HG03469 (cell line): ENCODE data around the gene TM4SF20.
"Not testable (repeated sequence)": the region's sequence is repeated elsewhere in the genome, so short reads cannot be mapped to it uniquely, and the experiment has no call there.

ENCODE experiments used
- ATAC-seq: cut with Tn5 transposase; IDR thresholded peaks from one replicate; pipeline ENCODE4 v1.9.1; 2021; ENCODE audit warnings: mild to moderate bottlenecking, moderate library complexity, moderate number of reproducible peaks; ENCODE audit not compliant: unreplicated experiment

Gene TM4SF20

DNA sequence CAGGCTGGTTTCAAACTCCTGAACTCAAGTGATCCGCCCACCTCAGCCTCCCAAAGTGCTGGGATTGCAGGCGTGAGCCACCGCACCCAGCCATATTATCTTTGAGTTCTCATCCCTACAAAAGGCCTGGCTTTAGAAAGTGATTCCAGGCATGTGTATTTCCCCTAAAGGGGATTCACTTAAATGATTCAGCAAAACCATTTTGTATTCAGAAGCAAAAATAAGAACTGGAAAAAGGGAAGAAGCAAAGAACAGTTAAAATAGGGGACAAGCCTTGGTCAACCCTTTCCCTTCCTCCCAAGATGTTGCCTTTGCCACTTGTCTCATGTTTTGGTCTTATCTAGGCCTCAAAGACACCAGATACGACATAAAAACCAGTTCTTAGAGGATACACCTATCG lies 10.5 kb downstream of the TM4SF20 start:
- no peak for ATAC-seq

GRCh38 chr2:227367427-227367795 lies 11.7 kb downstream of the TM4SF20 start:
- no peak for ATAC-seq

- ATAC-seq = no peak
Observed at GRCh38 chr2:227366769-227367426, 12.2 kb downstream of the TM4SF20 start.

DNA sequence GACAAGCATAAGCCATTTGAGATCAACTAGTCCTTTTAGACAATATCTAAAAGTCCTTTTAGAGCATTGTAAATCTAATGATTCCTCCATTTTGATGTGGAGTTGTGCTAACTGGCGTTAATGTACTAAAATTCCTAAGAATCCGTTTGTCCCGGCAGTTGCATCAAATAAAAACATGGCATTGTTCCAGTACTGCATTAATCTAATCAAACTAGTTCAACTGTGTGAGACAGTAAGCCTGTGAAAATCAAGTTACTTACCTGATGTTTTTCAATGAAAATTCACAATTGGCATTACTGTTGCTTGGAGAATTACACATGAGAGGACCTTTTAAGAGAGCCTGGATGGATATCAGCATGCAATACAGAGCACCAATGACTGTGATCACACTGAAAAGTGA lies 13.3 kb downstream of the TM4SF20 start:
- no peak for ATAC-seq

DNA sequence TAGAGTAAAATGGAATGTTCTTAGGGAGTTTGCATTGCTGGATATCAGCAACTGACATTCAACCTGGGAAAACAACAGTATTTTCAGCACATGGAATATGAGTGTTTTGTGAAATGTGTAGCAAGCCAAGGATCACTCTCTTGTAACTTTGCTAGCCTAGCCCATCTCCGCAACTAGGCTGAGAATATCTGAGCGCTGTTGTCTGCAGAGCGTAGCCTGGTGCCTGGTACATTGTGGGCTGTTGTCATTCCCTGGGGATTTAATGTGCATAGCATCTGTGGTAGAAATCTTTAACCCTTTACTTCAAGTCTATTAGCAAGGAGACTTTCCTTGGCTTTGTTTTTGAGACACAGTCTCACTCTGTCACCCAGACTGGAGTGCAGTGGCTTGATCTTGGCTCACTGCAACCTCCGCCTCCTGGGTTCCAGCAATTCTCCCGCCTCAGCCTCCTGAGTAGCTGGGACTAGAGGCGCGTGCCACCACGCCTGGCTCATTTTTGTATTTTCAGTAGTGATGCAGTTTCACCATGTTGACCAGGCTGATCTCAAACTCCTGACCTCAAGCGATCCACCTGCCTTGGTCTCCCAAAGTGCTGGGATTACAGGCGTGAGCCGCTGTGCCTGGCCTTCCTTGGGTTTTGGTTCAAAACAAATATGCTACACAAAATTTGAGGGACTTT lies 14.4 kb downstream of the TM4SF20 start:
- ATAC-seq = not testable (repeated sequence)

DNA sequence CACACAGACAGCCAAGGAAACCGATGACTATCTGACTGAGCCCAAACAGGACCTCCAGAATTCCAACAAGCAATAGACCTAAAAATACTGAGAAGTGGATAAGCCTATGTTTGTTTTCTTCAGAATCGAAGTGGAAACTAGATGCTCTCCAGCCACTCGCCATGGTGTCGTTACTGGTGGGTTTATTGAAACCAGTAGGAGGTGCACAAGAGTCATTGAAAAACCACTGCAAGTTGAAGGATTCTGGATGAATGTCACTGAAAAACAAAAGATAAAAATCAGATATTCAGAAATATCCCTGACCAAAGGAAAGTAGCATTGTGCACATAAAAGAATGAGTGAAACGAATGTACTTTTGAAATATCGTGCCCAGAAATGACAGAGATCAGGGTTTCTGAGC lies 15.3 kb downstream of the TM4SF20 start:
- no peak for ATAC-seq

DNA sequence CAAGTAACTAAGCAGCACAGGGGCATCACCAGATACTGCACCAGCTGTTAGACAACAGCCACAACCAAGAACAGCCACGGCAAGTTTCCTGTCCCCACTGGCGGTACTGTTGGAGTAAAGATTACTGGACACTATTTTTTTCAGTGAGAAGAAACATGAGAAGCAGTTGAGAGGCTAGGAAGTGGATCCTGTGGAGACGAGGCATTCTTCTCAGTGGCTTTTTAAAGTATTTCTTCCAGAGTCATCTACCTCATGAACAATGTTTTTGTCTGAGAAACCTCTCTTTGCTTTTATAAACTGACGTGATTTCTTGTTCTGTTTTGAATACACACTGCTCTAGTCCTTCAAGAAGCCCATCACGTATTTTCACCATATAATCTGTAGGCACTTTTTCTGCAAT lies 18.8 kb downstream of the TM4SF20 start:
- no peak for ATAC-seq

- ATAC-seq = peak; percentile 54
Observed at GRCh38 chr2:227351639-227352038, 27.5 kb downstream of the TM4SF20 start.

DNA sequence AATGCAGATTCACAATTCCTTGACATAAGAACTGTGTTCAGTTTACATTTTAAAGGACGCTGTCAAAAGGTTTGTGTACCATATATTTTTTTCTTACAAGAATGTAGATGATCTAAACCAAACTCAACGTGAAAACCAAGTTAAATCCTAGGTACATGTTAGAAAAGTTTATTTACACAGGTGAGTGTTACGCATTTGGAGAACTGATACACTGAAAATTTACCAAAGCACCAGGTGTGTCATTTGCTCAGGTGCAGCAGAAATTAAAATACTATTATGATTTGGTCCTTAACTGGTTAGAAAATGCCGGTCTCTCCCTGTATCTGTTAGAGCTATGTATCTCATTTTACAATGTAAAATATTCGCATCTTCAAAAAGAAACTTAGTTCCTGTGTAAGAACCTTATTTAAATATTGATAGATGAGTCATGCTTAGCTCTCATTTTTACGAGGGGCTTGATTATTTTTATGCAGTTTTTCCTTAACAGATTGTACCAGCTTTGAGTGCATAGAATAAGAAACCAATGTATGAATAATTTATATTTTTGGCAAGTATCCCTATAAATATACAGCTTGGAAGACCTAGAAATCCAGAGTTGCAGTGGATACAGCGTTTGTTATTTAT lies 29.0 kb downstream of the TM4SF20 start:
- no peak for ATAC-seq

- no peak for ATAC-seq
Observed at GRCh38 chr2:227348324-227348723, 30.8 kb downstream of the TM4SF20 start.

GRCh38 chr2:227347117-227347516 lies 32.0 kb downstream of the TM4SF20 start:
- no peak for ATAC-seq

DNA sequence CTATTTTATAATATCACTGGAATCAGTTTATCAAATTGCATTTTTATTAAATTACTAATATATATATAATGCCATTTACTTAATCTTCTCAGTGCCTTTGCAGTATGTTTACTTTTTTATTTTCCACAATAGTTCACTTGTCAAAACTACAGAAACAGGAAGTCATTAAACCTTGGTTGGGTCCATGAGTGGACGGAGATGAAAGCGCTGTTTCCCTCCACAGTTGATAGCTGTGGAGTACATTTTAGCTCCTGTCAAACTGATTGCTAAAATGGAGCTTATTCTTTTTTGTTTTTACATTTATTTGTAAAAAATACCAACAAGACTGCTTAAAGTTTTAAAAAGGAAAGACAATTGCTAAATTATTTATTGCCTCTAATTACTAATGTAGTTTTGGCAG lies 34.9 kb downstream of the TM4SF20 start:
- ATAC-seq = no peak

DNA sequence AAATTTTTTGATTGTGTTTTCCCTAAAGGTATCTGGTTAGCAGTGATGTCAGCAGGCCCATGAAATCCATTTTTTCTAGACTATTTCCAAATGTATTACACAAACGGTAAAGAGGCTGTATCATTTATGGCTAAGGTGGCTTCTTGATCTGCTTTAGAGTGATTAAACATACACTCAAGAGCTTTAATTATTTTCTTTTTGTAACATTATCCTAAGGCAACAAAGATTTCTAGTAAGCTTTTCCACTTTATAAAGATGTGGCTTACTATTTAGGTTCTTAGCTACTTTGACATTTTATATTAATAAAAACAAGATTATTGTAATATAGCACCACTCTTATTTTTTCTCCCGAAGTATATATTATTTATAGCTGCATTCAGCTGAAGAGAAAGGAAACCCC lies 37.6 kb downstream of the TM4SF20 start:
- no peak for ATAC-seq

- no peak for ATAC-seq
Observed at GRCh38 chr2:227340106-227340505, 39.0 kb downstream of the TM4SF20 start.

- no peak for ATAC-seq
Observed at GRCh38 chr2:227339098-227339599, 40.0 kb downstream of the TM4SF20 start.

DNA sequence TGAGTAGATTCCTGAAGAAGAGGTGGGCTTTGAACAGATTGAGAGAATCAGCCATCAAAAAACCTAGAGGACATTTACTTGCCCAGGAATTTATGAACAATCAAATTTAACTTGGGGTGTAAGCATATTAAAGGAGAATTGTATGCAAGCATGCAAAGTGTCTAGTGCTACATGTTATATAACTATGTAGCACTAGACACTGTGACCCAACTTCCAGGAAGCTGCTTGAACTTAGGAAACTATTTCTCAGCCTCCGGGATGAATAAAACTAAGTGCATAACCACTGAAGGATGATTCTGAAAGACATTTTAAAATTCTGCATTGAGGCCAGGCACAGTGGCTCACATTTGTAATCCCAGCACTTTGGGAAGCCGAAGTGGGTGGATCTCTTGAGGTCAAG lies 41.7 kb downstream of the TM4SF20 start:
- ATAC-seq = no peak

DNA sequence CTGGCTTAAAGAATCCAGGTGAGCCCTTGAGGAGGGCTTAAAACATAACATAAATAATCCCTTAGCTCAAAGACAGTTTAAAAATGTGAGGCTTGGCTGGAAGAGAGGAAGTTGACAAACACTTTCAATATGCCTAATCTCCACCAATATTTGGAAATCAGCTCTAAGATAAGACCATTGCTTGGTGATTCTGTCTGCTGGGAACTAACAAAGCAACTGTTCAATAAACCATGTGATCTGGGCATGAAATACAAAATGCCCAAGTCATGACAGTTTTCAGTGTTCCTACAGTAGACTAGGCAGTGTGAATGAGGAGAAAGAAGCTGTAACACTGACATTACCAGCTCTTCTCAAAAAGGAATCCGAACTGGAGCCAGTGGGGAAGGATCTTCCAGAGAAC lies 43.4 kb downstream of the TM4SF20 start:
- no peak for ATAC-seq

GRCh38 chr2:227326783-227327182 lies 52.3 kb downstream of the TM4SF20 start:
- no peak for ATAC-seq

DNA sequence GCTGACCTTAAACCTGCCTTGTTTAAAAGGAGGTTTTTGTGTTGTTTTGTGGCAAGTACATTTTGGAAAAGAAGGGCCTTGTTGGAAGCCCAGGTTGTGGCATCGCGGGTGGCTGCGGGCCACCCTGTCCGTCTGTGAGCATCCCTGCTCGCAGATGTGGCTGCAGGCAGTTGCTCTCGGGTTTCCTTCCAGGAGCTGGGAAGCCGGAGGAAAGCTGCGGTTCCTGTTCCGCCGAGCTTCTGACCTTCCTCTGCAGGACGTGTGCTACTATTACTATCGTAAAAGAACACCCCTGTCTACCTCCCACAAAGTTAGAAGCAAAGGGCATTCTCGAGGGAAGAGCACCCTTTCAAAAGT lies 53.3 kb downstream of the TM4SF20 start:
- ATAC-seq = no peak

GRCh38 chr2:227324995-227325838 lies 53.9 kb downstream of the TM4SF20 start, which contains the start of gene MFF:
Gene MFF (plus strand): TSS chr2:227325251. CDS start chr2:227330666, 5,415 bp downstream.
- peak; percentile 95 for ATAC-seq

GRCh38 chr2:227324642-227324994 lies 54.5 kb downstream of the TM4SF20 start:
- ATAC-seq = no peak
